Neural progenitor cell (in vitro differentiated cells): ENCODE measurements around the gene FOXJ3.

Source experiments
- EZH2 ChIP-seq: fragments of 200-600 bp; sonication (generic); IDR thresholded peaks from 2 replicates; pipeline ENCODE4 v1.6.1; 2017; ENCODE audit warnings: antibody characterized with exemption, mild to moderate bottlenecking, moderate library complexity
- TF ChIP-seq, protein P1 (sequence below): fragments of 200-600 bp; sonication (generic); IDR thresholded peaks from 2 replicates; pipeline ENCODE4 v1.5.1; 2017; ENCODE audit warnings: antibody characterized with exemption, mild to moderate bottlenecking

DNA sequence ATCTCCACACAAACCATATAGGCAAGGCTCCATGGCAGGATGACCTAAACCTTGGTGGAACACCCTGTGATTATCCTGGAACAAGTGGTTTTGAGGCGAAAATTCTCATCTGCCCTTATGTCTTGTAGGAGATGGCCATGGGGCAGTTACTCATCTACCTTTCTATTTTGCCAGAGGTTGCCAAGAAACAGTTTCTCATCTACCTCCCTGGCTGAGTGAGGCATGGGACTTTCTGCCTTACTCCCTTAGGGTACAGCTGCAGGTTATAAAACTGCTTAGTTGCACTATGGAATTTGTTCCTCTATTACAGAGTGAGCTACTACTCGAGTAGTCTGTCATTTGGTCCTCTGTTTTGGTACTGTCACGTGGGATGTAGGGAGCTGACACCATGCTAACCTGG, 139.2 kb downstream of the FOXJ3 start:
- TF ChIP-seq, protein P1, sequence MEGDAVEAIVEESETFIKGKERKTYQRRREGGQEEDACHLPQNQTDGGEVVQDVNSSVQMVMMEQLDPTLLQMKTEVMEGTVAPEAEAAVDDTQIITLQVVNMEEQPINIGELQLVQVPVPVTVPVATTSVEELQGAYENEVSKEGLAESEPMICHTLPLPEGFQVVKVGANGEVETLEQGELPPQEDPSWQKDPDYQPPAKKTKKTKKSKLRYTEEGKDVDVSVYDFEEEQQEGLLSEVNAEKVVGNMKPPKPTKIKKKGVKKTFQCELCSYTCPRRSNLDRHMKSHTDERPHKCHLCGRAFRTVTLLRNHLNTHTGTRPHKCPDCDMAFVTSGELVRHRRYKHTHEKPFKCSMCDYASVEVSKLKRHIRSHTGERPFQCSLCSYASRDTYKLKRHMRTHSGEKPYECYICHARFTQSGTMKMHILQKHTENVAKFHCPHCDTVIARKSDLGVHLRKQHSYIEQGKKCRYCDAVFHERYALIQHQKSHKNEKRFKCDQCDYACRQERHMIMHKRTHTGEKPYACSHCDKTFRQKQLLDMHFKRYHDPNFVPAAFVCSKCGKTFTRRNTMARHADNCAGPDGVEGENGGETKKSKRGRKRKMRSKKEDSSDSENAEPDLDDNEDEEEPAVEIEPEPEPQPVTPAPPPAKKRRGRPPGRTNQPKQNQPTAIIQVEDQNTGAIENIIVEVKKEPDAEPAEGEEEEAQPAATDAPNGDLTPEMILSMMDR, result no peak
- no peak for TF ChIP-seq EZH2
